ENCODE data around the gene FBXO24.

Gene FBXO24

GRCh38 chr7:100627238-100627549 is 41.1 kb downstream of the FBXO24 start:
- no peak for TF ChIP-seq CTCF (IDR thresholded peaks at IDR 0.05; ENCODE audit: low read depth, low read length, missing control alignments)
- no peak for DNase-seq (ENCODE audit: low read depth)
- peak overlapping the region; percentile 49 for H3K4me3 ChIP-seq (ENCODE audit: low read depth, low read length)

- no peak overlapping the region for H3K4me3 ChIP-seq (ENCODE audit: low read depth, low read length)
- peak; percentile 50 for TF ChIP-seq CTCF (IDR thresholded peaks at IDR 0.05; ENCODE audit: low read depth, low read length, missing control alignments)
- DNase-seq (ENCODE audit: low read depth), result no peak
These were observed 43.1 kb downstream of the FBXO24 start for GRCh38 chr7:100629117-100629716.

- no peak overlapping the region for H3K4me3 ChIP-seq (ENCODE audit: low read depth, low read length)
- no peak for DNase-seq (ENCODE audit: low read depth)
- TF ChIP-seq CTCF (IDR thresholded peaks at IDR 0.05; ENCODE audit: low read depth, low read length, missing control alignments), result no peak
These were observed 43.9 kb downstream of the FBXO24 start for GRCh38 chr7:100630066-100630465.

GRCh38 chr7:100632951-100633717 is 47.0 kb downstream of the FBXO24 start:
- TF ChIP-seq CTCF (IDR thresholded peaks at IDR 0.05; ENCODE audit: low read depth, low read length, missing control alignments), result peak; percentile 59
- H3K4me3 ChIP-seq (ENCODE audit: low read depth, low read length), result peak overlapping the region; percentile 76
- DNase-seq (ENCODE audit: low read depth), result no peak

- no peak for TF ChIP-seq CTCF (IDR thresholded peaks at IDR 0.05; ENCODE audit: low read depth, low read length, missing control alignments)
- no peak overlapping the region for H3K4me3 ChIP-seq (ENCODE audit: low read depth, low read length)
- no peak for DNase-seq (ENCODE audit: low read depth)
These were observed 53.9 kb downstream of the FBXO24 start for GRCh38 chr7:100639995-100640516.

- TF ChIP-seq CTCF (IDR thresholded peaks at IDR 0.05; ENCODE audit: low read depth, low read length, missing control alignments), result no peak
- DNase-seq (ENCODE audit: low read depth), result no peak
- no peak overlapping the region for H3K4me3 ChIP-seq (ENCODE audit: low read depth, low read length)
These were observed 54.7 kb downstream of the FBXO24 start for GRCh38 chr7:100640517-100641440.

All from GM12864 (cell line).